ENCODE results near the gene TBX2. TPM values are rescaled to one million over a fixed set of nuclear protein-coding genes. Genes with fewer than 3 reads are reported as not detected.
"Not testable (repeated sequence)": the region's sequence is repeated elsewhere in the genome, so short reads cannot be mapped to it uniquely, and the experiment has no call there.

TBX2 gene
- total and polyA plus RNA-seq, 2 donors (not counting 1 experiment from before 2014, with no cell fraction given), result 40.5 to 148 TPM

- no peak for TF ChIP-seq EZH2 (IDR thresholded peaks at IDR 0.05; ENCODE audit: low read length, missing control alignments)
- TF ChIP-seq, protein P1, sequence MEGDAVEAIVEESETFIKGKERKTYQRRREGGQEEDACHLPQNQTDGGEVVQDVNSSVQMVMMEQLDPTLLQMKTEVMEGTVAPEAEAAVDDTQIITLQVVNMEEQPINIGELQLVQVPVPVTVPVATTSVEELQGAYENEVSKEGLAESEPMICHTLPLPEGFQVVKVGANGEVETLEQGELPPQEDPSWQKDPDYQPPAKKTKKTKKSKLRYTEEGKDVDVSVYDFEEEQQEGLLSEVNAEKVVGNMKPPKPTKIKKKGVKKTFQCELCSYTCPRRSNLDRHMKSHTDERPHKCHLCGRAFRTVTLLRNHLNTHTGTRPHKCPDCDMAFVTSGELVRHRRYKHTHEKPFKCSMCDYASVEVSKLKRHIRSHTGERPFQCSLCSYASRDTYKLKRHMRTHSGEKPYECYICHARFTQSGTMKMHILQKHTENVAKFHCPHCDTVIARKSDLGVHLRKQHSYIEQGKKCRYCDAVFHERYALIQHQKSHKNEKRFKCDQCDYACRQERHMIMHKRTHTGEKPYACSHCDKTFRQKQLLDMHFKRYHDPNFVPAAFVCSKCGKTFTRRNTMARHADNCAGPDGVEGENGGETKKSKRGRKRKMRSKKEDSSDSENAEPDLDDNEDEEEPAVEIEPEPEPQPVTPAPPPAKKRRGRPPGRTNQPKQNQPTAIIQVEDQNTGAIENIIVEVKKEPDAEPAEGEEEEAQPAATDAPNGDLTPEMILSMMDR (conservative IDR thresholded peaks at IDR 0.05 in 1 of 2, IDR thresholded peaks at IDR 0.05 in 1 of 2; ENCODE audit: low read depth in 1 of 2, low read length in 2 of 2), result no peak
- peaks cover 16% of the 10 kb centered on the region for H3K4me1 ChIP-seq (ENCODE audit: control insufficient read depth, extremely low read depth, insufficient read depth, low read length)
- H3K4me2 ChIP-seq (ENCODE audit: extremely low read depth, insufficient read depth, low read length), result no peak overlapping the region
- H3K79me2 ChIP-seq (ENCODE audit: control insufficient read depth, insufficient read depth, low read length), result no peaks in the 10 kb centered on the region
- H3K4me3 ChIP-seq (replicated peaks in 1 of 4; ENCODE audit: control extremely low read depth in 1 of 4, insufficient read depth in 1 of 4, low read depth in 3 of 4, low read length in 4 of 4), result no peak overlapping the region
- no peaks in the 10 kb centered on the region for H3K27me3 ChIP-seq (ENCODE audit: control insufficient read depth, insufficient read depth, low read length)
- no peak for DNase-seq (ENCODE audit: low read depth in 2 of 2)
- peak overlapping the region; percentile 58 for H2AFZ ChIP-seq (ENCODE audit: low read length)
- no peak overlapping the region for H3K9ac ChIP-seq (ENCODE audit: insufficient read depth, low read length)
- H3K36me3 ChIP-seq (ENCODE audit: control insufficient read depth, insufficient read depth, low read length), result no peaks in the 10 kb centered on the region
- H4K20me1 ChIP-seq (ENCODE audit: control insufficient read depth, extremely low read depth, insufficient read depth, low read length), result no peaks in the 10 kb centered on the region
- H3K27ac ChIP-seq (ENCODE audit: insufficient read depth, low read length), result peak overlapping the region; percentile 23
- H3K9me3 ChIP-seq (ENCODE audit: control insufficient read depth, insufficient read depth, low read depth, low read length), result no peaks in the 10 kb centered on the region
Observed at GRCh38 chr17:61352781-61353491, 46.7 kb upstream of the TBX2 start.

GRCh38 chr17:61353615-61354014, 46.0 kb upstream of the TBX2 start:
- TF ChIP-seq, protein P1 (conservative IDR thresholded peaks at IDR 0.05 in 1 of 2, IDR thresholded peaks at IDR 0.05 in 1 of 2; ENCODE audit: low read depth in 1 of 2, low read length in 2 of 2), result no peak
- Histone ChIP-seq H3K4me3 (replicated peaks in 1 of 4; ENCODE audit: control extremely low read depth in 1 of 4, insufficient read depth in 1 of 4, low read depth in 3 of 4, low read length in 4 of 4) (no peak overlapping the region), H3K79me2 (ENCODE audit: control insufficient read depth, insufficient read depth, low read length) (no peaks in the 10 kb centered on the region), H3K27ac (ENCODE audit: insufficient read depth, low read length) (no peak overlapping the region), H3K9ac (ENCODE audit: insufficient read depth, low read length) (no peak overlapping the region), H3K36me3 (ENCODE audit: control insufficient read depth, insufficient read depth, low read length) (no peaks in the 10 kb centered on the region), H3K27me3 (ENCODE audit: control insufficient read depth, insufficient read depth, low read length) (no peaks in the 10 kb centered on the region), H3K9me3 (ENCODE audit: control insufficient read depth, insufficient read depth, low read depth, low read length) (no peaks in the 10 kb centered on the region), H2AFZ (ENCODE audit: low read length) (no peak overlapping the region), H3K4me1 (ENCODE audit: control insufficient read depth, extremely low read depth, insufficient read depth, low read length) (peaks cover 16% of the 10 kb centered on the region), H3K4me2 (ENCODE audit: extremely low read depth, insufficient read depth, low read length) (no peak overlapping the region), H4K20me1 (ENCODE audit: control insufficient read depth, extremely low read depth, insufficient read depth, low read length) (no peaks in the 10 kb centered on the region)
- no peak for DNase-seq (ENCODE audit: low read depth in 2 of 2)

- Histone ChIP-seq H3K36me3 (ENCODE audit: control insufficient read depth, insufficient read depth, low read length) (no peaks in the 10 kb centered on the region), H3K79me2 (ENCODE audit: control insufficient read depth, insufficient read depth, low read length) (no peaks in the 10 kb centered on the region)
- TF ChIP-seq EZH2 (IDR thresholded peaks at IDR 0.05; ENCODE audit: low read length, missing control alignments), result no peak
- TF ChIP-seq, protein P1 (conservative IDR thresholded peaks at IDR 0.05 in 1 of 2, IDR thresholded peaks at IDR 0.05 in 1 of 2; ENCODE audit: low read depth in 1 of 2, low read length in 2 of 2), result no peak
Observed at GRCh38 chr17:61354895-61355874, 44.5 kb upstream of the TBX2 start.

GRCh38 chr17:61357061-61357460, 42.6 kb upstream of the TBX2 start:
- not testable (repeated sequence) for H3K4me3 ChIP-seq (replicated peaks in 1 of 4; ENCODE audit: control extremely low read depth in 1 of 4, insufficient read depth in 1 of 4, low read depth in 3 of 4, low read length in 4 of 4); H4K20me1 ChIP-seq (ENCODE audit: control insufficient read depth, extremely low read depth, insufficient read depth, low read length); H3K9me3 ChIP-seq (ENCODE audit: control insufficient read depth, insufficient read depth, low read depth, low read length); H3K36me3 ChIP-seq (ENCODE audit: control insufficient read depth, insufficient read depth, low read length); H3K27ac ChIP-seq (ENCODE audit: insufficient read depth, low read length); H3K4me2 ChIP-seq (ENCODE audit: extremely low read depth, insufficient read depth, low read length); DNase-seq (ENCODE audit: low read depth in 2 of 2); H2AFZ ChIP-seq (ENCODE audit: low read length); H3K79me2 ChIP-seq (ENCODE audit: control insufficient read depth, insufficient read depth, low read length); H3K27me3 ChIP-seq (ENCODE audit: control insufficient read depth, insufficient read depth, low read length); H3K9ac ChIP-seq (ENCODE audit: insufficient read depth, low read length)
- H3K4me1 ChIP-seq (ENCODE audit: control insufficient read depth, extremely low read depth, insufficient read depth, low read length), result peaks cover 22% of the 10 kb centered on the region

More at GRCh38 chr17:61354895-61355874, 44.5 kb upstream of the TBX2 start:
- Histone ChIP-seq H3K9ac (ENCODE audit: insufficient read depth, low read length) (no peak overlapping the region), H3K27ac (ENCODE audit: insufficient read depth, low read length) (no peak overlapping the region), H4K20me1 (ENCODE audit: control insufficient read depth, extremely low read depth, insufficient read depth, low read length) (no peaks in the 10 kb centered on the region), H3K9me3 (ENCODE audit: control insufficient read depth, insufficient read depth, low read depth, low read length) (no peaks in the 10 kb centered on the region), H3K4me2 (ENCODE audit: extremely low read depth, insufficient read depth, low read length) (no peak overlapping the region), H3K4me1 (ENCODE audit: control insufficient read depth, extremely low read depth, insufficient read depth, low read length) (peaks cover 16% of the 10 kb centered on the region), H3K27me3 (ENCODE audit: control insufficient read depth, insufficient read depth, low read length) (no peaks in the 10 kb centered on the region), H2AFZ (ENCODE audit: low read length) (no peak overlapping the region), H3K4me3 (replicated peaks in 1 of 4; ENCODE audit: control extremely low read depth in 1 of 4, insufficient read depth in 1 of 4, low read depth in 3 of 4, low read length in 4 of 4) (no peak overlapping the region)
- no peak for DNase-seq (ENCODE audit: low read depth in 2 of 2)
